Measurements from ENCODE around the gene DISP2.

Gene DISP2

DNA sequence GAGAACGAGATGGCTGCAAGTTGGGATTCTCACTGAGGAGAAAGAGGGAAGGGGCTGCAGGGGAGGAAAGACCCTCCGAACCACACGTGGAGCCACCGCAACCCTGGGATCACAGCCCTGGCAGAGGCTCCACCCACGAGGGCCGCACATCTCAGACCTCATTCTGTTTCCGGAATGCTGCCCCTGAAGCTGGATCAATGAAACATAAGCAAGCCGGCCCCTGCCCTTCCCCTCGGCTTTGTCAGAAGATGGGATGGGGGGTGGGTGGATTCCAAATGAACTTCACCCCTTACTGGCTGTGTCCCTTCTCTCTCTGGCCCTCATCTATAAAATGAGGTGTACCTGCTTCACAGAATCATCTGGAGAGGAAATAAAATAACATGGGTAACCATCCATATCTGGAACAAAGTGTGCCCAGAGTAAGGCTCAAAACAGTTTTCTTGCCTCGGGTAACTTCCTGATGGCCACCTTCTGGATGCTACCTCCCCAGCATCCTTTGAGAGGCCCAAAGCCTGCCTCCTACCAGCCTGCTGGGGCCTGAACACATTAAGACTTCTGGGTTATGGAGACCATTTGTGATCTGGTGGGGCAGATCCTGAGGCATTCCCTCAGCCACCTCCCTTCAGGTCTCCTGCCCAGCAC is 12.7 kb upstream of the DISP2 start:
- DNase-seq: no peak

DNA sequence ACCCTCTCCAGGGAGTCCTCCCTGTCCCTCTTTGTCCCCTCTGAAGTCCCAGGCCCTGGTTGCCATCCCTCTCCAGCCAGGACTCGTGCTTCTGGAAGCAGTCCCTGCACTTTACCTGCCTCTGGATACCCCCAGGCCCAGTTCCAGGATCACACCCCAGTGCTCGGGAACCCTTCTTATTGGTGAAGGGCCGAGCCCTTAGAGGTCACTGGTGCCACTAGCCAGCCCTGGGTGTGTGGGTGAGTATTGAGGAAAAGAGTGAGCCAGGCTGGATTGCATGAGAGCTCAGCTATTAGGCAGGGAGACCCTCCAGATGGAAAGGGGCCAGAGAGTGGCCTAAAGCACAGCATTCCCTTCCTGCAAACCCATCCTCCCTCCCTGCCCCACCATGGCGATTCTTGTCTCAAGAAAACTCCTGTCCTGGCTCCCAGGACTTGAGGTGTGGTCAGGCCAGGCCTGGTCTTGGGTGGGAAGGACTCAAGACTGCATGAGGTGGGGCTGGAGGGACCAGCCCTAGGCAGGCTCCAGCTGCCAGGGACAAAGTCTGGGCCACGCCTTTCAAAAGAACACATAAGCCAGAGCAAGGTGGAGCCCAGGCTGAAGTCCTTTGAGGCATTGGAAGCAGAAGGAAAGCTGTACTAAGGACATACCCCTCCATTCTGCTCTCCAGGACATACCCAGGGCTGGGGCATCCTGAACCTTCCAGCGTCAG is 12.0 kb upstream of the DISP2 start:
- no peak for DNase-seq

DNA sequence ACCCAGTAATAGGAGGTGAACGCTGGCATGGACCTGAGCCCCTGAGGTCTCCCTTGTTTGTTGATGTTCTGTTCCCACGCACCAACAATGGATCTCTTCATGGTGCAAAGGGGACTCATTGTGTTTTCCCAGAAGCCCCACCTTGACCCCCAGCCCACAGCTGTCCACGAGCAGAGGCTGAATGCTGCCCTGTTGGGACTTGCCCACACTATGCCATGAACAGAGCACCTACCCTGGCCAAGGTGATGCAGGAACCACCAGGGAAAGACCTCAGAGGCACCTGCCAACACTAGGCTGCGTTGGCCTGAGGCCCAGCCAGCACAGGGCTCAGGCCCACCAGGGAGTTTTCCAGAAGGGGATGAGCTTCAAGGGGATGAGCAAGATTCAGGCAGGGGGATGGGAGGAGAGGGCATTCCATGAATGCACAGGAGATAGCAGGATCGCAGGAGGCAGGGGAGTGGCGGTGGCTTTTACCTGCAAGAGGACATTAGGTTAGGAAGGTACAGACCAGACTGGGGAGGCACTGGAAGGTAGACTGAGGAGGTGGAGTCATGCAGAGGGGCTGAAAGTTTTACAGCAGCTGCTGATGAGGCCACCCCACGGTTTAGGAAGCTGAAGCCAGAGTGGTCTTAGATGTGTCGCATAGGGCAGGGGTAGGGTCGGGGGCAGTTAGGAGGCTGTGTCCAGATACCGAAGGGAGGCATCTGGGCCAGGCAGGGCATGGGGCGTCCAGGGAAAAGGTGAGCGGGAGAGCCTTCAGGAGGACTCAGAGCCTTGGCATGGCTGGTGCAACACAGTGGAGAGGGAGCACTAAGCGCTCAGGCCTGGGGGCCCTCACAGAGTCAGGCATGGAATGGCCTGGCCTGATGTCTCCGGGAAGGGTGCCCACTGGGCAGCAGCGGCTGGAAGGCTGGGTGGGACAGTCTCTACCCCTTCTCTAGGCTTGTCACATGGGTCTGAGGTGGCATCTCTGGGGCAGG is 11.2 kb upstream of the DISP2 start:
- no peak for DNase-seq

DNA sequence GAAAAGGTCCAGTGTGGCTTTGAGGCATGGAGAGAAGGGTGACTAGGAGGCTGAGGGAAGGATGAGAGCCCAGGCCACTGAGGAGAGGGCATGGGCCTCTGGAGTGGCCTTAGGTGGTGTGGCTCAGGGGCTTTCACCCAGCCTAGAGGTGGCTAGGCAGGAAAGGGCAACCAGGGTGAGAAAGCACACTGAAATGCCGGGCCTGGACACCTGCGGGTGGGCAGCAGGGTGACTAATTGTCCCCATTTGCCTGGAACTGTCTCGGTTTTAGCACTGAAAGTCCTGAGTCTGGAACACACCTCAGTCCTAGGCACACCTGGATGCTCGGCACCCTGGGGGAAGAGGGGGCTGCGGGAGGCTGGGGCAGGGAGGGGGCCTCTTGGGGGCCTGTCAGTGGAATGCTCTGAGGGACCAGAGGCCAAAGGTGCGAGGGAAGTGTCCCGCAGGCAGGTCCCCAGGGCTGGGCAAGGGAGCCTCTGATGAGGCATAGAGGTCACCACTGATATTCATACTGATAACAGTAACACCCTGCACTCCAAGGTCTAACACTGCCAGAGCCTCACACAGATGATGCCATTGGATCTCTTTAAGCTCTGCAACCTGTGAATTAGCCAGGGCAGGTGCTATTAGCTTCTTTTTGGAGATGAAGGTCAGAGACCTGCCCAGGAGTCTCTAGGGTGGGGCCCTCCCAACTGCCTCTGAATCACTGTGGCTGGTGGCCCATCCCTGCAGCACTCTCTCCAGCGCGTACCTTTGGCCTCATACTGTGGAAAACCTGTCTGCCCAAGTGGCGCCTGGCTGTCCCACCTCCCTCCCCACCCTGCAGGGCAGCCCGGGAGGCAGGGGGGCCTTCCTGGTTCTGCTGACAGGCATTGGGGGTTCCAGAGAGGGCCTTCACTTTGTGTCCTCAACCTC is 10.2 kb upstream of the DISP2 start:
- DNase-seq: no peak

DNA sequence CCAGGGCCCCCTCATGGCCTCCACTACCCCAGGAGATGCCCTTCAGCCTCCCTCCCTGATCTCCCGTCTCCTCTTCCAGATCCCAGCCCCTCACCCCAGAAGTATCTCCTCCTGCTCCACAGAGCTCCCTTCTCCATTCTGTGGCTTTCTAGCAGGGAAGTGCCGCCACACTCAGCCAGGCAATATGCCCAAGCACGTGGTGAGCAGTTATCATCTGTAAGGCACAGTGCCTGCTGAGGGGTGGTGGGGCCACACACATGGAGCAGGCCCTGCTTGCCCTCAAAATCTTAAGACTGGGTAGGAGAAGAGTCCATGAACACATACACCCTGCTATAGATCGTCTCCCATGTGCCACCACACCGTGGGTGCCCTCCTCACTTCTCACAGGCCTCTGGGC is 9.5 kb upstream of the DISP2 start:
- DNase-seq: no peak

DNA sequence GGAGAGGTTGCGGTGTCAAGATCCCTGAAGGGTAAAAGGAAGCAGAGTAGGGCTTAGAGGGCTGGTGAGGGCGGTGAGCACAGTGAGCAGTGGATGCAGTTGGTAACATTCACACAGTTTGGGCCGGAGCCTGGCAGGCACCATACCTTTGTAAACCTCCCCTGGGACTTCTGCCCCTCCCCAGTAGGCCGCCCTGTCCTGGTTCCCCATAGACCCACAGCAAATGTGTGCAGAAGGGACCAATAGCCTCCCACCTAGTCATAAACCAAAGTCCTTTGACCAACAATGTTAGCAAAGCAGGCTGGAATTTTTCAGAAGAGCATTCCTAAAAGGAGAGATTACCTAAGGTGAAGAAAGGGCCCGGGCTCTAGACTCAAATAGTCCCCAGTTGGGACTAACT is 8.9 kb upstream of the DISP2 start:
- DNase-seq: no peak

DNA sequence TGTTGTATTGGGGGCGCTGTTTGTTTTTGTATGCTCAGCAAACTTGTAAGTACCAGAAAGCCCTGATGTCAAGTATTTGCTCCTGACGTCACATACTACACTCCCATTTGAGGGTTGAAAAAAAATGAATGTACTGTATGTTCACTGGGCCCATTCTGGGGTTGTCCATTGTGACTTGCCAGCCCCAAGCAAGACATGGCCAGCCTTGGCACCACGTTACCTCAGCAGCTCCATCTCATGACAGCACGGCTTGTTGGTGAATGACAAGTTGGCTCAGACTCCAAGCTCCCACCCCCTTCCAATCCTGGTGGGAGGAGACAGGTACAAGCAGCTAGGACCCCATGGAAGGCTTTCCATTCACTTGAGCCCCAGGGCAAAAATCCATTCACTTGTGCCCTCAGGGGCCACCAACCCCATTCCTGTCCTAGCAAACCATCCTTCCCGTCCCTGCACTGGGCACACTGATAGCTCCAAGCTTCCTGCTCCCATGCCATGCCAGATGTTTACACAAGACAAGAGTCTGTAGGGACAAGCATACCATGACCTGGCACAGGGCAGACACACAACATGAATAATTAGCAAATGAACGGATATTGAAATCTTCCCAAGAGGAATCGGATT is 5.6 kb upstream of the DISP2 start:
- no peak for DNase-seq

DNA sequence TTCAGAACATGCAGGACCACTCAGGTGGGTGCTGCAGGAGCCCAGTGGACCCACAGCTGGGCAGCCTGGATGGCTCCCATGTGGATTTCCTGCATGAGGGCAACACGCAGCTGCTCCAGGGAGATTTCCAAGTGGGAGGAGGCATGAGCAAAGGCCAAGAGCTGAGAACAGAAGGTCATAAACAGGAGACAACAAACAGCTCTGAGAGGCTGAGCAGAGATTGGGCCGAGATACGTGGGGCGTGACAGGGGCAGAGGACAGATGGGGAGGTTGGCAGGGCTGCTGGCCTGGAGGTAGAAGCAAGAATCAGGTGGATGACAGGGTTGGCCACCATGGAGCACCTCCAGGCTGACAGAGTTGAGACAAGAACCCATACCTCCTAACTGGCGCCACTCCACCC is 4.3 kb upstream of the DISP2 start:
- DNase-seq: peak; percentile 21

DNA sequence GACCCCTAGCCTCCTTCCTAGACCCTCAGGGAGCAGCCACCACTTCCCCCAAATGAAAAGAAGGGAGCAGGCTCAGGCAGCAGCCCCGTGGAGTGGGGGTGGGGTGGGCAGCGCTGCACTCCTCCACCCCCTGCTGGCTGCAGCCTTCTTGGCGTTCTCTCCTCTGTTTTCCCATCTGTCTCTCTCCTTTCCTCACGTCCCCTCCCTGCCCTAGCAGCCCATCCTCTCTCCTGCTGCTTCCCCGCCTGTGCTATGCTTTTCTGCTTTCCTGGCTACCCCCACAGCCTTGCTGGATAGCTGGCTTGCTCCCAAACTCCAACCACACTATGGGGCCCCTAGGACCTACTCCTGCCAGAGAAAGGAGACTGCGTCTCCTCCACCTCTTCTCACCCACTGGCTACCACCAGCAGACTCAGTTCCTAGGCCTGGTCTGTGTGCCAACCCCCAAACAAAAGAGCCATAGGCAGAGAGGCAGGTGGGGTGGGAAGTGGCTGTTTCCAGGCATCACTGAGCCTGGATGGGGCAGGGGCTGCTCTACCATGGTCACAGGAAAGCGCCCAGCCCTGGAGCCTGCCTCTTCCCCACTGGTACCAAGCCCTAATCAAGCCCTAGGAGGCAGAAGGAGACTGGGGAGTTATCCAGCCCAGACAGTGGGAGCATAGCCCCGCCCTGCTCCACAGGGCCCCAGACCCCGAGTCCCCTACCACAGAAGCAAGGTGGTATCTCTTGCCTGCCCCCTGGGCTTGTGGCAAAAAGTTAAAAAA is 3.4 kb upstream of the DISP2 start:
- no peak for DNase-seq

DNA sequence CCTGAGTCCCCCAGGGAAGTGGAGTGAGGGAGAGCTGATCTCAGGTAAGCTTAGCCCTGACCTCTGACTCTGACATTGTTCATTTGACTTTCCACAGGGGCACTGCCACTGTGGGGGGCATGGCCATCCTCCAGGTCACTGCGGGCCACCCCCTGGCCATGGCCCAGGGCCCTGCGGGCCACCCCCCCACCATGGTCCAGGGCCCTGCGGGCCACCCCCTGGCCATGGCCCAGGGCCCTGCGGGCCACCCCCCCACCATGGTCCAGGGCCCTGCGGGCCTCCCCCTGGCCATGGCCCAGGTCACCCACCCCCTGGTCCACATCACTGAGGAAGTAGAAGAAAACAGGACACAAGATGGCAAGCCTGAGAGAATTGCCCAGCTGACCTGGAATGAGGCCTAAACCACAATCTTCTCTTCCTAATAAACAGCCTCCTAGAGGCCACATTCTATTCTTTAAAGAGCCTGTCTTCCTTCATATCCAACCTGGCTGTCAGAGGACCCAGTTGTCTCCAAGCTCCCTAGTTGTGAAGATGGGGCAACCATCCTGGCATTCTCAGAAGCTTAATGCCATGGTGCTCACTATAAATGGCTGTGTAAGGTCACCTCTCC is 1.9 kb upstream of the DISP2 start:
- DNase-seq: no peak

DNA sequence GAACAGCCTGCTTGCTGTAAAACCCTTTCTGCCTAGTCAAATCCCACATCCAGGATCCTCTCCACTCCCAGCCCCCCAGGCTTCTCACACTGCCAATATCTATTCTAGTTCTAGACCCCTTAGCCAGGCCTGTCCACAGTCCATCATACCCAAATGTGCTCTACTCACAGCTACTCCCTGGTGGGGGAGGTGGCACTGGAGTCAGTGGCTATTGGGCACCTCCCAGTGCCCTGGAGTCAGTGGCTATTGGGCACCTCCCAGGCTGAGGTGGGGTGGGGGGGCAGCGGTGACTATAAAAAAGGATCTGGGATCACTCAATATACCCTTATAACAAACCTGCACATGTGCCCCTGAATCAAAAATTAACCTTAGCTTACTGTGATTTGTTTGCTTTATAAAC is 773 bp upstream of the DISP2 start:
- DNase-seq: no peak

DNA sequence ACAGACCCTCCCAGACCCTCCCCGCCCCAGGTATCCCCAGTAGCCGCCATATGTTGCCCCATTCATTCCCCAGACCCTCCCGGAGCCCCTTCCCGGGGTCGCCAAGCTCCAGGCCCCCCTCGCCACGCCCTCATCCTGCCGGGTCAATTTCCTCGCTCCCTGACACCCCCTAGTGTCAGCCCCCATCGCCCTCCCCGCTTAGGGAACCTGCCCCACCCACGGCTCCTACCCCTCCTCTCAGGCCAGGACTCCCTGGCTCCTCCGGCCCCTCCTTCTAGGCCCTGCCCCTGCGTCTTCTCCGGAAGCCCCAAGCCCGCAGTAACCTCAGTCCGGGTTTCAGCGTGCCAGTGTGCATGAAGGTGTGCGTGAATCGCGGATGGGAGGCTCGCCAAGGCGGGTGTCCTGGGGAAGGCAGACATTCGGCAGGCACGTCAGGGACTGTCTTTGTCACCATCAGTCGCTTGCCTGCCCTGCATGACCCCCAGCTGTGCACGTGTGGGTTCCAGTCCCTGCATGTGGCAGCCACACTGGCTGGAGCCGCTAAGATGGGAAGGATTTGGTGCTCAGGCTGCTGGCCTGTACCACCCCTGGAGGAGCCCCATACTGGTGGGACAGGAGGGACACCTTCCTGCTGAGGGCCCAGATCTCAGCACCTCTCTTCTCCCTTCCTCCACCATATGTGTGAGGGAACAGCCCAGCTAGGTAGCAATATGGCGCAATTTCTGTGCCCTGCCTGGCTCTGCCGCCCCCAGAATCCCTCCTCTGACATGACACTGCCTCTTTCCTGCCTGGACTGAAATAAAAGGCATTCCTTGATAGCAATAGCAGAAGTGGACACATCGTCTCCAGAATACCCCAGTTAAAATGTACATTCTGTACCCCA is 693 bp downstream of the DISP2 start:
- DNase-seq: no peak

DNA sequence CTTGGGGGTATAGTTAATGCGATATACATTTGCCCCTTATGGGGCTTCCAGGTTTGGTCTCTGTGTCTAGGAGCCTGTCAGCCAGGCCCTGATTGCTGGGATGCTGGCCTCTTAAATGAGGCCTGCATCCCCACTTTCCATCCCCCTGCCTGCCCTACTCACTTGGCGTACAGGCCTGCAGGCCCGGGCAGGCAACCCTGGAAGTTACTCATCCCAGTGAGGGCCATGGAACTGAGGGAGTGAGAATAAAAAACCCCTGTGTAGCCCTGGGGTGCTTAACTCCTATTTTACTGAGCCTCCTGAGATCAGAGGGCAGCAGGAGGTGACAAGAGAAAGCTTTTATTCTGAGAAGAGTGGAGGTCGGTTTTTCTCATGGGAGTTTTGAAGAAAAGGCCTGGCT is 2.0 kb downstream of the DISP2 start:
- no peak for DNase-seq

DNA sequence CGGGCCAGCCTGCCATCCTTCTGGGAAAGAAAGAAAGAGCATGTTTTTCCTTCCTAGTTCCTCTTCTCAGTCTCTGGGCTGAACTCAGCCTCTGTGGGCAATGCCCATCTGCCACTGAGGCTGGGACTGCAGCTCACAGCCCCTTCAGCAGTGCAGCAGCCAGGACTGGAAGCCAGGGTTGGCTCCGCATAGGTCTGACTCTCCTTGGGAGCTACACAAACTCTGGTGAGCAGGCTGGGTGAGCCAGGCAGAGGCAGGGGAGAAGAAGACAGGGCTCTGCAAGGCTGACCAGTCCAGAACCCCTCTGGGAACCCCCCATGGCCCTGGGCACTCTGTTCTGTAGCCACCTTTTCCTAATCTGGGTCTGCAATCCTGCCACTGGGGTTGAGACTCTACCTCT is 3.6 kb downstream of the DISP2 start:
- no peak for DNase-seq

DNA sequence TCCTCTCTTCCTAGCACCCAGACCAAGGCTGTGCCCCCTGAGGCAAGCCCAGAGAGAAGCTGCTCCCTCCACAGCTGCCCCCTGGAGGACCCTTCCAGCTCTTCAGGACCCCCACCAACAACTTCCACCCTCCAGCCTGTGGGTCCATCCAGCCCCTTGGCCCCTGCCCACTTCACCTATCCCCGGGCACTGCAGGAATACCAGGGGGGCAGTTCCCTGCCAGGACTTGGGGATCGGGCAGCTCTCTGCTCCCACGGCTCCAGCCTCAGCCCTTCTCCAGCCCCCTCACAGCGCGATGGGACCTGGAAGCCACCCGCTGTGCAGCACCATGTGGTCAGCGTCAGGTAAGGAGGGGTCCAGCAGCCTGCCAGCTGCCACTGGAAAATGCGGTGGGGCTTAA is 5.6 kb downstream of the DISP2 start:
- DNase-seq: no peak

DNA sequence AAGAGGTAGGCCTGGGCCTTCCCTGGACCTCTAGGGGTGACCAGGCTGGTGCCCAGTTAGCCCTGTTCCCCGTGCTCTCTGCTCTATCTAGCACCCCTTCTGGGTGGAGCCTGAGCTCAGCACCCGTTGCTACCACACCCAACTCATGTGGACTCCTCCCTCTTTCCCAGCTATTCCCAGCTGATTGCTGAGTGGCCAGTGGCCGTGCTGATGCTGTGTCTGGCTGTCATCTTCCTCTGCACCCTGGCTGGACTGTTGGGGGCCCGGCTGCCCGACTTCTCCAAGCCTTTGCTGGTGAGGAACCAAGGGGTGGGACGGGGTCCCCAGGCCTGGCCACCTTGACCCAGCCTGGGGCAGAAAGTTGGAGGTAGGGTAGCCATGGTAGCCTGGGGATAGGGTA is 6.2 kb downstream of the DISP2 start:
- DNase-seq: no peak

DNA sequence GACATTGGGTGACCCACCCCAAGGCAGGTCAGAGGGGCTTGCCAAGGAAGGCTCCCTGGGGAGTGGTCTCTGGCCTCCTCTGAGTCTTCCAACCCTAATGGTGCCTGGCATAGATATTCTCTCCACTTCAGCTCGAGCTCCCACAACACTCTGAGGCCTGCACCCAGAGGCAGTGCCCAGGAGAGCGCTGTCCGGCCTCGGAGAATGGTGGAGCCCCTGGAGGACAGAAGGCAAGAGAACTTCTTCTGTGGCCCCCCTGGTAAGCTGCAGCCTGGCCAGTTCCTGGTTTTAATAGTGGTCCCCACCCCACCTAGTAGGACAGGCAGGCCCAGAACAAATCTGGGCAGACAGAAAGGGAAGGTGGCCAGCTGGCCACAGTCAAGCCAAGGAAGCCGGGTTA is 7.0 kb downstream of the DISP2 start:
- DNase-seq: no peak

DNA sequence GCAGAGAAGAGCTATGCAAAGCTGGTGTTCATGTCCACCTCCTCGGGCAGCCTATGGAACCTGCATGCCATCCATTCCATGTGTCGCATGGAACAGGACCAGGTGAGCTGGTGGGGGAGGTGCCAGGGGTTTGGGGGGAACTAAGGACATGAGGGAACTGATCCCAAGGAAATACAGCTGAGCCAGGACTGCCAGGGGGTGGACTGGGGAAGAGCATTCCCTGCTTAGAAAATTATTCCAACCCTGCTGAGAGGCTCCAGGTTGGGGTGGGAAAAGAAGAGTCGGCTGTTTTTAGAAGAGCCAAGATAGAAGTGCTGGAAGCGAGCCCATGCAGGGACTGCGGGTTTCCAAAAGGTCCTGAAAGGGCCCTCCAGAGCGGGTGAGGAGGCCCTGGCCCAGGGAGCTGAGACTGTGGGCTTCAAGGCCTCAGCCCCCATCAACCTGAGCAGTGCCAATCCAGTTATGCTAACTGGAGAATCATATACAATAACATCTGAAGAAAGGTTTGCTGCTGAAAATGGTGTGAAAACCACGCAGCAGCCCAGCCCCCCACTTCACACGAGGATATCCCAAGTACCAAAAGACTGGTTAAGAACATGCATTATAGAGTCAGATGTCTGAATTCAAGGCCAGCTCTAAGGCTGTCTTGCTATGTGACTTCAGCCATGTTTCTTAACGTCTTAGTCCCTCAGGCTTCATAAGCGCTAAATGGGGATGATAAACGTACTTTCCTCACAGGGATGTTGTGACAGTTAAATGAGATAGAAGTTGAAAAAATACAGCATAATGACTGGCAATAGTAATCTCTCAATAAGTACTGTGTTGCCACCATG is 7.8 kb downstream of the DISP2 start:
- DNase-seq: no peak
